Aorta (tissue), 5 donors: ENCODE results near the gene ILKAP. TPM values are rescaled to one million over a fixed set of nuclear protein-coding genes. Genes with fewer than 3 reads are reported as not detected.

Source experiments
- ATAC-seq: fragments of 200-7000 bp; cut with Tn5 transposase; one replicate; pipeline ENCODE4 v1.9.1; 2022; ENCODE audit warnings: moderate library complexity; ENCODE audit not compliant: low FRiP score
- DNase-seq, 2 donors: peaks; one replicate each; pipeline ENCODE4 v3.0.0-alpha.2; 2020
- H3K27ac ChIP-seq, 2 donors: one replicate each; pipeline ENCODE4 v1.5.1; 2013; ENCODE audit warnings: low read length in 2 of 2, mild to moderate bottlenecking in 2 of 2, moderate library complexity in 2 of 2, control low read depth in 1 of 2, inconsistent platforms in 1 of 2, low read depth in 1 of 2
- H3K27me3 ChIP-seq, 2 donors: one replicate each; pipeline ENCODE4 v1.6.1; 2013; ENCODE audit warnings: control low read depth in 1 of 2, low read length in 1 of 2, mild to moderate bottlenecking in 1 of 2, moderate library complexity in 1 of 2; ENCODE audit not compliant: insufficient read depth in 2 of 2, control insufficient read depth in 1 of 2
- H3K36me3 ChIP-seq, 2 donors: one replicate each; pipeline ENCODE4 v1.6.1; 2013; ENCODE audit warnings: control low read depth in 1 of 2, low read length in 1 of 2, mild to moderate bottlenecking in 1 of 2; ENCODE audit not compliant: insufficient read depth in 2 of 2, control insufficient read depth in 1 of 2
- H3K4me1 ChIP-seq, 2 donors: one replicate each; pipeline ENCODE4 v1.6.1; 2013; ENCODE audit warnings: low read length in 2 of 2, control low read depth in 1 of 2, mild to moderate bottlenecking in 1 of 2, moderate library complexity in 1 of 2; ENCODE audit not compliant: insufficient read depth in 2 of 2, control insufficient read depth in 1 of 2
- H3K4me3 ChIP-seq, 2 donors: one replicate each; pipeline ENCODE4 v1.5.1; 2013; ENCODE audit warnings: low read length in 2 of 2, control low read depth in 1 of 2, mild to moderate bottlenecking in 1 of 2
- H3K9me3 ChIP-seq: one replicate; pipeline ENCODE4 v1.6.1; 2013; ENCODE audit warnings: mild to moderate bottlenecking, low read length; ENCODE audit not compliant: control insufficient read depth
- WGBS, 2 donors: extraction: QIAGEN DNeasy Blood & Tissue Kit; methylation state at CpG; one replicate each; pipeline ENCODE4 v1.1.7; 2013; 5-methylcytosine and 5-hydroxymethylcytosine counted together
- intact Hi-C, 2 donors: fragments of 100-400 bp; cut with DNase I; formaldehyde crosslinking; loops; one replicate each; pipeline versions ENCODE4 v1.14.2 to v1.15.0; 2022
- polyA plus RNA-seq, 2 donors: library from polyadenylated mRNA; stranded (reverse); fragments of 200-250 nt; gene quantifications; one replicate each; pipeline ENCODE4 v1.2.3, GENCODE V29; 2013
- total RNA-seq, 2 donors: library from RNA; stranded (reverse); fragmentation: NEBNext Ultra II Directional; extraction: Animal tissue kit (Norgen Biotek cat#: 25700); gene quantifications; one replicate each; pipeline ENCODE4 v1.2.1, GENCODE V29; 2021
- donor health status: healthy with polysubstance abuse.
- donor health status: Bipolar disorder and iron deficiency.
- donor health status: DM: no; HTN: no; CAD: no.
- donor health status: DM: no; HTN: no; CAD: no.
- donor health status: DM: yes; HTN: yes; CAD: no.

ILKAP gene
- total and polyA plus RNA-seq, 4 donors, result 19.4 to 149 (median 49.6) TPM

- intact Hi-C loops, result loop anchor here (5.0 to 10.0 kb wide), 2 partner anchors 101 to 103 kb away; no protein-coding TSS in a partner anchor
- 90 to 99% methylated on average over 21 of the region's 21 CpGs for WGBS, 2 donors
- DNase-seq (peak; percentile 28 to 62), ATAC-seq (no peak)
- no peaks in the 10 kb centered on the region for H3K4me1 ChIP-seq
- no peaks in the 10 kb centered on the region for H3K36me3 ChIP-seq
- no peak overlapping the region for H3K4me3 ChIP-seq
- H3K9me3 ChIP-seq, result no peaks in the 10 kb centered on the region
- H3K27me3 ChIP-seq, result no peaks in the 10 kb centered on the region
- H3K27ac ChIP-seq, result no peak overlapping the region
These were observed 42.0 kb downstream of the ILKAP start for GRCh38 chr2:238161291-238162051.

DNA sequence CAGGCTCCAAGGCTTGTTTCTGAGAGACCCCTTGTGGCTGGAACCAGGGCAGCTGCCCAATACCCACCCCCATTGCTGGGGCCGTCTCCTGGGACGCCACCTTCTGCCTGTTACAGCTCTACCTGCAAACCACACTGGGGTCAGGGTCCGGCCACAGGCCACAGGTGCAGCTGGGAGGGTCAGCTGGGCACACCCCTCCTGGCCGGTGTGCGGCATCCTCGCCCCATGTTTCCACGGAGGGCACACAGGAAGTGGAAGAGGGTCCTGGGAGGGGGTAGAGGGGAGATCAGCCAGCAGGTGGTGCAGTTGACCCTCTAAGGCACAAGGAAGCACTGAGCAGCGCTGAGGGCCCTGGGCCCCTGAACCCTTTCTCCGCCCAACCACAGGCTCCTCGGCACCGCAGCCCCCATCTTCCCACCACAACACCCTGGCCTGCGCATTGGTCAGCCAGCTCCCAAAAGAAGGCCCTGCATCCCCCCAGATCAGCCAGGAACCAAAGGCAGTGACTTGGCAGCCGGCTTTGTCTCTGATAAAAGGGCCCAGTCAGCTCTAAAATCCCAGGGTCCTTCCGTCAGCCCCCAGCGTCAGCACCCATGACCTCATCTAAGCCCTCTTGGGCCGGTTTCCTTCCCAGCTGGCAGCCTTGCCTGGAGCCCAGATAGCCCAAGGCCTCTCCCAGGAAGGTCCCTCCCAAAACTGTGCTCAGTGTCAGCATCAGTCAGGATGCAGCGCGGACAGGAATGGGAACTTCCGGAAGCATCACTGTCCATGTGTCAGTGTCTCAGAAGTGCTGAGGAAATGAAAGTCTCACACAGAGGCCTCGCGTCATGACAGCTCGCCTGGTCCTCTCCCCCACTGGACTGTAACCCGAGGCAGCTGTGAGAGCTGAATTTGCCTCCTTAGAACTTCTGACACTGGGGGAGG is 43.0 kb downstream of the ILKAP start:
- 78 to 84% methylated on average over 23 of the region's 23 CpGs for WGBS, 2 donors
- no peaks in the 10 kb centered on the region for H3K36me3 ChIP-seq
- ATAC-seq (no peak), DNase-seq (peak; percentile 45 to 71)
- H3K4me3 ChIP-seq, result no peak overlapping the region
- no peaks in the 10 kb centered on the region for H3K9me3 ChIP-seq
- intact Hi-C loops, result loop anchor here (5.0 to 10.0 kb wide), 2 partner anchors 102 to 104 kb away; no protein-coding TSS in a partner anchor
- no peak overlapping the region for H3K27ac ChIP-seq
- no peaks in the 10 kb centered on the region for H3K4me1 ChIP-seq
- H3K27me3 ChIP-seq, result no peaks in the 10 kb centered on the region

- H3K4me1 ChIP-seq, result no peaks in the 10 kb centered on the region
- no peaks in the 10 kb centered on the region for H3K27me3 ChIP-seq
- no peaks in the 10 kb centered on the region for H3K36me3 ChIP-seq
- H3K9me3 ChIP-seq, result no peaks in the 10 kb centered on the region
- intact Hi-C loops, result loop anchor here (5.0 to 10.0 kb wide), 2 partner anchors 103 to 105 kb away; no protein-coding TSS in a partner anchor
- ATAC-seq, result no peak
- WGBS, 2 donors, result 72 to 74% methylated on average over 10 of the region's 10 CpGs
- DNase-seq, result peak; percentile 43 to 75
- H3K4me3 ChIP-seq, result no peak overlapping the region
- no peak overlapping the region for H3K27ac ChIP-seq
These were observed 43.8 kb downstream of the ILKAP start for GRCh38 chr2:238159661-238160205.

GRCh38 chr2:238159071-238159539 is 44.4 kb downstream of the ILKAP start:
- no peaks in the 10 kb centered on the region for H3K36me3 ChIP-seq
- DNase-seq (peak; percentile 33 to 74), ATAC-seq (no peak)
- no peak overlapping the region for H3K27ac ChIP-seq
- H3K4me3 ChIP-seq, result peak overlapping the region; percentile 3 to 21
- no peaks in the 10 kb centered on the region for H3K9me3 ChIP-seq
- 3 to 5% methylated on average over 30 to 52 of the region's 52 CpGs for WGBS, 2 donors
- H3K27me3 ChIP-seq, result no peaks in the 10 kb centered on the region
- intact Hi-C loops, result no loop called here
- H3K4me1 ChIP-seq, result no peaks in the 10 kb centered on the region

DNA sequence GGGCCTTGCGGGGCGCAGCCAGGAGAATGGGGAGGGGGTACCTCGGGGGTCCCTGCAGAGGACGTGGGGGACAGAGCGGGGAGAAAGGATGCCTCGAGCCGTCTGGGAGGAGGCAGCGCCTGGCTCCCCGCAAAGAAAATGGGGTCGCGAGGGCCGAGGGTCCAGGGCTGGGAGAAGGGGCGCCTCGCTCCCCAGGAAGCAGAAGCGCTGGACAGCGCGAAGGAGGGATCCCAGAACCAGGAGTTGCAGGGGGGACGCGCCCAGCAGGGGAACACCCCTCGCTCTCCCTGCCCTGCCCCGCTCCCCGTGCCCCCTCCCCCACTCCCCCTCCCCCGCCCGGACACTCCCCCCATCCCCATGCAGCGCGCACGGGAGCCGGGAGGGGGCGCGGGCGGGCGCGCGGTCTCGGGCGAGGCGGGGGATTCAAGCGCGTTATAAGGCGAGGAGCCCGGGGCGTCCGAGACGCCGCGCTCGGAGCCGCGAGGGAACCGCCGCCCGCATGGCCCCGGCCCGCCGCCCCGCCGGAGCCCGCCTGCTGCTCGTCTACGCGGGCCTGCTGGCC is 44.9 kb downstream of the ILKAP start, which contains the start of gene ERFE:
ERFE (plus strand) TSS at position 462 of the 562 bp plus-strand sequence; CDS start at position 500, 38 bp downstream.
- H3K4me3 ChIP-seq, result peak within 1 kb of the TSS; percentile 3 to 21
- intact Hi-C loops, result no loop called here
- H3K27me3 ChIP-seq, result no peaks in the 10 kb centered on the region
- H3K9me3 ChIP-seq, result no peaks in the 10 kb centered on the region
- no peaks in the 10 kb centered on the region for H3K4me1 ChIP-seq
- WGBS, 2 donors, result 9 to 22% methylated on average over 12 to 49 of the region's 61 CpGs
- ATAC-seq (peak; percentile 37), DNase-seq (peak; percentile 49 to 87)
- H3K27ac ChIP-seq, result no peak within 1 kb of the TSS
- no peaks in the 10 kb centered on the region for H3K36me3 ChIP-seq

DNA sequence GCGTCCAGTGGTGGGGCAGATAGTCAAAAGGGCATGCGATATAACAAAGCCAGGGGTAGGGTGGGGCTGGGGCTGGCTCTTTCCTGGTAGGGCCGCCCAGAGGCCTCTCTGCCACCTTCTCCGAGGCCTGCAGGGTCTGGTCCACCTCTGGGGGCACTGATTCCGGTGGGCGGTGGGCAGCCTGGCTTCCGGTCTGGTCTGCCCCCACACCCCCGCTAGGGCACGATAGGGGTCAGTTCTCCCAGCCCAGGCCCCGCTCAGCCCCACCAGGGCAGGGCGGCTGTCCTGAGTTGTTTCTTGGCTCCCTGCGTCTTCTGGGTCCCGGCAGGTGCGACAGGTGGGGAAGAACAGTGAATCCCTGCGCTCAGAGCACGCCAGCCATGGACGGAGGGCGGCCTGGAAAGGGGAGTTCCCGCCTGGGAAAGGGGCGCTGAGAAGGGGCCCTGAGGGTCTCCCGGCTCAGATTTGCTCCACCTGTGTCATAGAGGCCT is 45.4 kb downstream of the ILKAP start:
- WGBS, 2 donors, result 67 to 70% methylated on average over 20 to 21 of the region's 21 CpGs
- intact Hi-C loops, result no loop called here
- no peaks in the 10 kb centered on the region for H3K9me3 ChIP-seq

GRCh38 chr2:238157506-238158017 is 45.9 kb downstream of the ILKAP start:
- ATAC-seq (no peak), DNase-seq (peak; percentile 38 to 54)
- Histone ChIP-seq H3K27me3 (no peaks in the 10 kb centered on the region), H3K4me3 (no peak overlapping the region), H3K27ac (no peak overlapping the region), H3K36me3 (no peaks in the 10 kb centered on the region), H3K9me3 (no peaks in the 10 kb centered on the region), H3K4me1 (no peaks in the 10 kb centered on the region)
- intact Hi-C loops, result no loop called here
- WGBS, 2 donors, result 85% methylated on average over 14 of the region's 14 CpGs

More for the DNA sequence above, 45.4 kb downstream of the ILKAP start:
- Histone ChIP-seq H3K27me3 (no peaks in the 10 kb centered on the region), H3K27ac (no peak overlapping the region), H3K4me1 (no peaks in the 10 kb centered on the region), H3K36me3 (no peaks in the 10 kb centered on the region), H3K4me3 (no peak overlapping the region)
- DNase-seq, result peak in 1 of 2 donors; percentile 43
- no peak for ATAC-seq
